ENCODE data around the gene ACAA1.

Gene ACAA1

DNA sequence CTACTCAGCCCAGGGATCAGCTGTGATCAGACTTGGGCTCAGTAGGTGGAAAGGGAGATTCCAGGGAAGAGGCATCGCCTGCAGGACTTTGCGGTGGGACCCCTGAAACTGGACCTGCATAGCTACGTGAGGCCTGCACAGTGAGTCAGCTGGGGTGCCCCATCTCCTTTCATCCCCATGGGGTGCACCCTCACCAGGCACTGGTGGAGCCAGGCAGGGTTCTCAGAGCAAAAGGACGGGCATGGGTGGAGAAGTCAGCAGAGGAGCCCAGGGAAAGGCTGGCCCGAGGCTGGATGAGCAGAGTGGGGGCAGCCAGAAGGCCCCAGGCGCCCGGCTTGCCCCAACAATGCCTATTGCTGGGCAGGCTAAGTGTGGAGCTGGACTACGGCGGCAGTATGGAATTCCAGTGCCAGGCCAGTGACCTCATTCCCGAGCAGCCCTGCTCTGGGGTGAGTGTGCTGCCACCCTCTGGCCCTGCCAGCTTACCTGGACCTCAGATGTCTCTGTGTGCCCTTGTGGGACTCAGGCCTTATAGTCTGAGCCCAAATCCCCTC, 19.7 kb downstream of the ACAA1 start:
- no peak overlapping the region for H3K4me3 ChIP-seq (ENCODE audit: low read length)
- no peak for DNase-seq (ENCODE audit: low read depth)
- TF ChIP-seq, protein P1, sequence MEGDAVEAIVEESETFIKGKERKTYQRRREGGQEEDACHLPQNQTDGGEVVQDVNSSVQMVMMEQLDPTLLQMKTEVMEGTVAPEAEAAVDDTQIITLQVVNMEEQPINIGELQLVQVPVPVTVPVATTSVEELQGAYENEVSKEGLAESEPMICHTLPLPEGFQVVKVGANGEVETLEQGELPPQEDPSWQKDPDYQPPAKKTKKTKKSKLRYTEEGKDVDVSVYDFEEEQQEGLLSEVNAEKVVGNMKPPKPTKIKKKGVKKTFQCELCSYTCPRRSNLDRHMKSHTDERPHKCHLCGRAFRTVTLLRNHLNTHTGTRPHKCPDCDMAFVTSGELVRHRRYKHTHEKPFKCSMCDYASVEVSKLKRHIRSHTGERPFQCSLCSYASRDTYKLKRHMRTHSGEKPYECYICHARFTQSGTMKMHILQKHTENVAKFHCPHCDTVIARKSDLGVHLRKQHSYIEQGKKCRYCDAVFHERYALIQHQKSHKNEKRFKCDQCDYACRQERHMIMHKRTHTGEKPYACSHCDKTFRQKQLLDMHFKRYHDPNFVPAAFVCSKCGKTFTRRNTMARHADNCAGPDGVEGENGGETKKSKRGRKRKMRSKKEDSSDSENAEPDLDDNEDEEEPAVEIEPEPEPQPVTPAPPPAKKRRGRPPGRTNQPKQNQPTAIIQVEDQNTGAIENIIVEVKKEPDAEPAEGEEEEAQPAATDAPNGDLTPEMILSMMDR (conservative IDR thresholded peaks at IDR 0.05; ENCODE audit: low read depth, low read length), result peak; percentile 41

GRCh38 chr3:38116471-38117162, 20.3 kb downstream of the ACAA1 start:
- no peak overlapping the region for H3K4me3 ChIP-seq (ENCODE audit: low read length)
- DNase-seq (ENCODE audit: low read depth), result no peak
- TF ChIP-seq, protein P1 (conservative IDR thresholded peaks at IDR 0.05; ENCODE audit: low read depth, low read length), result no peak

DNA sequence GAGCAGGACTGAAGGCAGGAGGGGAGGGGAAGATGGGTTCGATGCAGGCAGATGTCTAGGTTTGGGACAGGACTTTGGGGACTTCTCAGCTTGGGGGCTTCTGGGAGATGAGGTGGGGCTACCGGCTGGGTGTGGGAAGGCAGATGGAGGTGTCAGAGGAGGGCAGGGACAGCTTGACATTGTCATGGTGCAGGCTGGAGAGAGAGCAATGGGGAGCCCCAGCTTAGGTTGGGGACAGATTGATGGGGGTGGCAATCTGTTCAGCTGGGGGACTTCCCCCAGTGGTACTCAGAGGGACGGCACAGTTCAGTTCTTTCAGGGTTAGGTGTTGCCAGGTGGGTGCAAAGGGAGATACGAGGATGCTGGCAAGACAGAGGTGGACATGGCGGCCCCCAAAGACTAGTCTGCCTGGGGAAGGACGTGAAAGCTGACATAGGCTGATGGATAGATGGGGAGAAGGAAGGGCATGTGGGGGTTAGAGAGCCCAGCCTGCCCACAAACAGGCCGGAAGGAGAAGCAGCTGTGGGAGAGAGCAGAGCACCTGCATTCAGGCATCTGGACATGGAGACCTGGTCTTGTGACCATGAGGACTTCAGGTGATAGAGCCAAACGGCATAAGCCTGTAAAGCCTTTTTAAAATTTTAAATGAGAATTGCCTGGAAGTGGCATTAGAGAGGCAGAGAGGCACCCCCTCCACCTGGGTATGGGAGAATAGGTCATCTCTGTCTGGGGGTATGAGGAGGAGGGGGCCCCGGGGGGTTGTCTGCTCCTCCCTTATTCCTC, 21.1 kb downstream of the ACAA1 start:
- DNase-seq (ENCODE audit: low read depth), result no peak
- TF ChIP-seq, protein P1 (conservative IDR thresholded peaks at IDR 0.05; ENCODE audit: low read depth, low read length), result no peak
- H3K4me3 ChIP-seq (ENCODE audit: low read length), result no peak overlapping the region

DNA sequence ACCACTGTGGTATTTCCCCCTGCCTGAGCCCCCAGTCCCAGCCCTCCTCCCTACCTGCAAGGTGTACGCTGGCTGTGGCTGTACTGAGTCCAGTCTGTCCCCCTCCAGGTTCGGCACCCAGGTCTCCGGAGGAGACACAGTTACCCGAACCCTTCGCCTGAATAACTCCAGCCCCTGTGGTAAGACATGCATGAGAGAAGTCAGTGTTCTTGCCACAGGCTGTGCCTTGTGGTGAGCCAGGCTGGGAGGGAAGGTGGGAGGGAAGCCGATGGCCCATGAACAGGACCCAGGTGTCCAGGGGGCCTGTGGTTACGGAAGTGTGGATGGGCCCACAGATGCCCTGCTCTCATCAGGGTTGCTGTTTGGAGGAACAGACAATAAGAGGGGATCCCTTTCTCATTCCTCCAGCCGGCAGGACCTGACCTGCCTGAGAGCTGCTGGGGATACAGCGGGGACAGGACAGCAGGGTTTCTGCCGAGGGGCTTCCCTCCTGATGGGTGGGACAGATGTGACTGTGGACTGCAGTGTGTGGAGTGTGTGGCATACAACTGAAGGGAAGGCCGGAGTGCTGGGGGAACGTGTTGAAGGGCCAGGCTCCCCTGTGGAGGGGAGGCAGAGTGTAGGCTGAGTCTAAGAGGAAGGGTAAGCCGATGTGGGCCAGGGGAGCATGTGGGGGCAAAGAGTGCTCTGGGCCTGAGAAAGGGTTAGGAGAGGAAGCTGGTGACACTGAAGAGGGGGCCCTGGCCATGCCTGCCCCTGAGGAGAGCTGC, 21.9 kb downstream of the ACAA1 start:
- no peak for DNase-seq (ENCODE audit: low read depth)
- H3K4me3 ChIP-seq (ENCODE audit: low read length), result no peak overlapping the region
- TF ChIP-seq, protein P1 (conservative IDR thresholded peaks at IDR 0.05; ENCODE audit: low read depth, low read length), result no peak

GRCh38 chr3:38114052-38114874, 22.7 kb downstream of the ACAA1 start:
- DNase-seq (ENCODE audit: low read depth), result no peak
- H3K4me3 ChIP-seq (ENCODE audit: low read length), result no peak overlapping the region
- TF ChIP-seq, protein P1 (conservative IDR thresholded peaks at IDR 0.05; ENCODE audit: low read depth, low read length), result no peak

GRCh38 chr3:38112378-38112761, 24.6 kb downstream of the ACAA1 start:
- TF ChIP-seq, protein P1 (conservative IDR thresholded peaks at IDR 0.05; ENCODE audit: low read depth, low read length), result no peak
- no peak for DNase-seq (ENCODE audit: low read depth)
- H3K4me3 ChIP-seq (ENCODE audit: low read length), result no peak overlapping the region
